LHCN-M2 (cell line): Measurements from ENCODE around the gene RAPH1. TPM values are rescaled to one million over a fixed set of nuclear protein-coding genes. Genes with fewer than 3 reads are reported as not detected.
A peak's percentile ranks its signal among the peaks of the same experiment; 100 is the strongest.

Experiments
- DNase-seq: peaks from one replicate; pipeline ENCODE4 v3.0.0-alpha.2; 2012; ENCODE audit warnings: low read depth
- polyA plus RNA-seq: library from polyadenylated mRNA; unstranded; fragments of >200 nt; gene quantifications from one replicate; pipeline ENCODE4 v1.2.1, GENCODE V29; 2012; ENCODE audit warnings: missing spikeins
- total RNA-seq: library from RNA; depleted of rRNA; stranded (reverse); fragments of >200 nt; gene quantifications from 2 replicates; pipeline ENCODE4 v1.2.3, GENCODE V29; 2014; rRNA removed

RAPH1 gene
- 43.1 and 66.0 TPM in 2 replicates for total RNA-seq
- 19.7 TPM for polyA plus RNA-seq

GRCh38 chr2:203535078-203535783 lies at the start of gene RAPH1:
RAPH1 (minus strand) TSS chr2:203535301; CDS start chr2:203495353, 39,948 bp downstream.
- DNase-seq, result peak; percentile 76

- DNase-seq, result no peak
Measured at GRCh38 chr2:203584784-203585183, 49.7 kb upstream of the RAPH1 start.

- peak; percentile 57 for DNase-seq
Measured at GRCh38 chr2:203583701-203584100, 48.6 kb upstream of the RAPH1 start.

GRCh38 chr2:203583084-203583695 lies 48.1 kb upstream of the RAPH1 start:
- DNase-seq, result no peak

GRCh38 chr2:203582468-203582867 lies 47.4 kb upstream of the RAPH1 start:
- no peak for DNase-seq

- peak; percentile 50 for DNase-seq
Measured at GRCh38 chr2:203580844-203581243, 45.7 kb upstream of the RAPH1 start.

GRCh38 chr2:203579730-203580129 lies 44.6 kb upstream of the RAPH1 start:
- DNase-seq, result no peak

GRCh38 chr2:203578759-203579643 lies 43.9 kb upstream of the RAPH1 start:
- peak; percentile 98 for DNase-seq

GRCh38 chr2:203574824-203575223 lies 39.7 kb upstream of the RAPH1 start:
- peak; percentile 30 for DNase-seq

- no peak for DNase-seq
Measured at GRCh38 chr2:203572316-203572715, 37.2 kb upstream of the RAPH1 start.

- DNase-seq, result no peak
Measured at GRCh38 chr2:203569677-203570316, 34.7 kb upstream of the RAPH1 start.

- DNase-seq, result no peak
Measured at GRCh38 chr2:203567691-203568090, 32.6 kb upstream of the RAPH1 start.

GRCh38 chr2:203566161-203566560 lies 31.1 kb upstream of the RAPH1 start:
- no peak for DNase-seq

GRCh38 chr2:203565076-203565475 lies 30.0 kb upstream of the RAPH1 start:
- DNase-seq, result no peak

GRCh38 chr2:203562268-203562667 lies 27.2 kb upstream of the RAPH1 start:
- DNase-seq, result no peak

GRCh38 chr2:203559641-203560040 lies 24.5 kb upstream of the RAPH1 start:
- no peak for DNase-seq

GRCh38 chr2:203553784-203554183 lies 18.7 kb upstream of the RAPH1 start:
- no peak for DNase-seq

- DNase-seq, result no peak
Measured at GRCh38 chr2:203551778-203552177, 16.7 kb upstream of the RAPH1 start.

- no peak for DNase-seq
Measured at GRCh38 chr2:203550266-203550665, 15.2 kb upstream of the RAPH1 start.

GRCh38 chr2:203549406-203549805 lies 14.3 kb upstream of the RAPH1 start:
- no peak for DNase-seq

- DNase-seq, result no peak
Measured at GRCh38 chr2:203548887-203549286, 13.8 kb upstream of the RAPH1 start.

- no peak for DNase-seq
Measured at GRCh38 chr2:203547356-203547755, 12.3 kb upstream of the RAPH1 start.
